HS-5 (cell line): ENCODE results near the gene ADSS1.
A peak's percentile ranks its signal among the peaks of the same experiment; 100 is the strongest.

ENCODE experiments used
- DNase-seq: peaks from one replicate; pipeline ENCODE4 v3.0.0-alpha.2; 2012; ENCODE audit warnings: low read depth

Gene ADSS1

DNA sequence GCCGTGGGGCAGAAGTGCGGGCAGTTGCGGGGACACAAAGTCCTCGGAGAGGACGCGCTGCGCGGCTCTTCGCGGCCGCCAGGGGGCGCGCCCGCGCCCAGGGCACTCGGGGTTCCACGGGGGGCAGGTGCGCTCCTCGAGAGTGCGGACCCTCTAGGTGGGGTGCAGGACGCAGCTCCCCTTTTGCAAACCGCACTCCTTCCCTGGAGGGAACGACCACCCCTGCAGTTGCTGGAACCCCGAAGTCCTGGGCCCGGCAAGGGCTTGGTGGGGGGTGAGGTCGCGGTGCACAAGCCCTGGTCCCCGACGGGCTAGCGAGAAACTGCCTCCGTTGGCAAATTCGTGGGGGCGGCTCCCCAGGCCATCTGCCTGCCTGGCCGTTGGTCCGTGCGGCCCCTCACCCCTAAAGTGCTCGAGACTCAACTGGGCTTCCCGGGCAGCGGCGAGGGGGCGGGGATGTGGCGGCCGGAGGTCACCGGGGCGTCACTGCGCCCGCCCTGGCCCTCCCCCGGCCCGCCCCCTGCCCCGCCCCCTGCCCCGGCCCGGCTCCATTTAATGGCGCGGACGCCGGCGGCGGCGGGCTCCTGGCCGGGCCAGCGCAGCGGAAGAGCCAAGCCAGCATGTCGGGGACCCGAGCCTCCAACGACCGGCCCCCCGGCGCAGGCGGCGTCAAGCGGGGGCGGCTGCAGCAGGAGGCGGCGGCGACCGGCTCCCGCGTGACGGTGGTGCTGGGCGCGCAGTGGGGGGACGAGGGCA, at the start of gene ADSS1:
Gene ADSS1, plus strand, starts transcription at position 579 of the 756 bp plus-strand sequence. Its CDS starts 42 bp downstream, at position 621.
- no peak for DNase-seq

GRCh38 chr14:104675447-104675846, 48.6 kb upstream of the ADSS1 start:
- no peak for DNase-seq

- no peak for DNase-seq
Measured at GRCh38 chr14:104676130-104676693, 47.8 kb upstream of the ADSS1 start.

- no peak for DNase-seq
Measured at GRCh38 chr14:104676694-104677511, 47.1 kb upstream of the ADSS1 start.

DNA sequence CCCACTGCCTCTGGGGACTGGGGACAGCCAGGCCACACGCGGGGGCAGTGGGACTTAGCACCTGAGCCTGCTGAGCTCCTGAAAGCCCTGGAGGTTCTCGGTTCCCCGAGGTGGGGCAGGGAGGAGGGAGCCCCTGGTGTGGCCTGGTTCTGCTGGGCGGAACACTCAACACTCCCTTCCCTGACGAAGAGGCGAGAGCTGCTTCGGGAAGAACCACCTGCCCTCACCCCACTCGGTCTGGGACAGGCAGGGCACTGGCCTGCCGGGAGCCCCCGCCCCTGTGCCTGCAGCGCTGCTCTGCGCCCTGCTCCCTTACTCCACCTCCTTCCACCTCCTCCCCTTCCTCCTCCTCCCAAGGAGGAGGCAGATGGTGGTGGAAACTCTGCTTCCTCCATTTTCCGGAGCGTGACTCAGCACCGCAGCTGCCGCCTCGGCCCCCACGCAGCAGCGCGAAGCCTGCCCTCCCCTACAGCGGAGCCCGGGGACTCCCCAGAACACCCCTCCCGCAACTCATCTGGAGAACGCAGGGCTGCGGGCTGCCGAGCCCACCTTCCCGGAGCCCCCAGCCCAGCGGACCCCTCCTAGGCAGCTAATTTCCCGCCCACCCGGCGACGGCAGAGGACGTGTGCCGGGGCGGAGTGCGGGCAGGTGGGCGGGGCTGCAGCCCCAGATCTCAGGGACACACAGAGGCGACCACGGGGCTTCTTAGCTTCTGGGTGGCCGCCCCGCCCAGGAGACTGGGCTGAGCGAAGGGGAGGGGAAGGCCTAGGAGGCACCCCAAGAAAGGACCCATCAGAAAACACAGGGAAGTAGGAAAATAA, 46.3 kb upstream of the ADSS1 start:
- DNase-seq, result peak; percentile 29

DNA sequence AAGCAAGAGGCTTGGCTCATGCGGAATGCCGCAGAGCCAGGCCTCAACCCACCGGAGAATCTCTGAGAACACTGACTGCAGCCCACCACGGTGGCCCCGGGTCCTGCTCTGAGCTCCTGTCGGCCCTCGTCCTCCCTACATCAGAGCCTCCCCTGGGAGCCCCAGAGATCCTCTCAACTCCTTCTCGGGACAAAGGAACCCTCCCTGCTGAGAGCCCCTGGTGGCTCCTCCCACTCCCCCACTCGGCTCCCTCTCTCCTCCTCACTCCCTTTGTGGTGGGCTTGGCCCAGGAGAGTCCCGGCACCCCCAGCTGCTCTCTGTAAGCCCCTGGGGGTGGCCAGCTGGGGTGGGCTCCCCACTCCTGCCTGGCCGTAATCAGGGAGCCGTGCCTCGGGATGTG, 45.7 kb upstream of the ADSS1 start:
- no peak for DNase-seq

GRCh38 chr14:104678901-104679705, 44.9 kb upstream of the ADSS1 start:
- DNase-seq, result no peak

GRCh38 chr14:104680056-104680805, 43.8 kb upstream of the ADSS1 start:
- peak; percentile 49 for DNase-seq

DNA sequence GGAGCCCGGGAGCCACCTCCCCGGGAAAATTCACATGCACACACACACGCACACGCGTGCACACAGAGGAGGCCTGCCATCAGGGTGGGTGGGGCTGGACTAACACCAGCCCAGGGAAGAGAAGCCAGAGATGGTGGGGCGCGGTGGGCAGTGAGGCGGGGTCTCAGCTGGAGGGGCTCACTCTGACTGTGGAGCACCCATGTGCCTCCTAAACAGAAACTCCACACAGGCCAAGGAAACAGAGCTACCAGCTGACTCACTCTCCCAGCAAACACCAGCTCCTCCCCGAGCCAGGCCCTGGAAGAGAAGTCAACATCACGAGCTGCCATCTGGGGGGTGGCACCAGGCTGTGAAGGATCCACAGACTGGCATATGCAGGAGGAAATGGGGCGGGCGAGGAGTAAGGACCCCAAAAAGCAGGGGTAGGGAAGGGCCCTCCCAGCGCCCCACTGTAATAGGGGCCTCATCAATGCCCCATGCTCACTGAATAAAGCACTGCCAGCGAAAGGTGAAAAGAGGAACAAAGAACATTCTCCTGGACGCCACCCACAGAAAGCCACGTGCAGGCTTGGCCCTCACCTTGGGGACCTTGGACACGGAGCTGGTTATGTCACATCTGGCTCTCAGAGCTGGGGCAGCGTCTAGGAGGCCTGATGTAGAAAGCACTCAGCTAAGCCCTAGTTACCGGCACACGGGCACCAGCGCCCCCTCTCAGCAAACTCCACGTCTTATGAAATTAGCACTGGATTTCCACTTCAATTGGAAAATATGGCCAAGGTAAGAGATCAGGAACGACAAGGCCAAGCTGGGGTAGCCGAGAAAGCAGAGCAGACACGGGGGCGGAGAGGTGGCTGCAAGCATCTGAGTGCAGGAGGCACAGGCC, 43.0 kb upstream of the ADSS1 start:
- peak; percentile 43 for DNase-seq

DNA sequence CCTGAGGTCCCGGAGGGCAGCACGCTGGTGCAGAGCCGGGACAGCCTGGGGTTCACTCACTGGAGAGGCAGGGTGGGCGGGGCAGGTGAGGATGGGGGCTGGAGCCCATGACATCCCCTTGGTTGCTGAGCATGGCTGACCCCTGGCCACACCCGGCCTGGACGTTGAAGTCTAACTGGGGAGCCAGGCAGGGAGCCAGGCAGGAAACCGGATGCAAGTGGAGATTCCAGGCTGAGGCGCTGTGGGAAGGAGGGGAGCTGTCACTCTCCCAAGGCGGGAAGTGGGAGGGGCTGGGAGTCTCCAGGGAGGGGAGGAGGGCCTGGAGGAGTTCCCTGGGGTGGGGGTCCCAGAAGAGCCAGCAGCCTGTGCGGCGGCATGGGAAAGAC, 42.3 kb upstream of the ADSS1 start:
- peak; percentile 50 for DNase-seq

DNA sequence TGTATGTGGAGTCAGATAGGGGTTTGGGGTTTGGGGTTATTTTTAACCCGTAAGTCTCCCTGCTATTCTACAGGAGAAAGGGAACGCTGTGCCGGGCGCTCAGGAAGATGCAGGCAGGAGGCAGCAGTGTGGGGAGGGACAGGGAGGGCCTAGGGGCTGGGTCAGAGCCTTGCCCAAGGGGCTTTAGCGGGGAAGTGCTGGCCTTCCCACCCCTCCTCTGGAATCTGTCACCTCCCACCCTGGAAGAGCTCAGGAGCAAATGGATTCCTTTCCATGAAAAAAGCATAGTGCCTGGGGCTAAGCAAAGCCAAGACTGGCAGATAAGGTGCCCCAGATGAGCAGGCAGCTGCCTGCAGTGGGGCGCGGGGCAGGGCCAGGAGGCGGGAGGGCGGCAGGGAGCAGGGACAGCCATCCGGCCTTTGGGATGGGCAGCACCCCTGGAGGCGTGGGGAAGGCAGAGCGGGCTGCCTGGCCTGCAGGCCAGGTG, 41.9 kb upstream of the ADSS1 start:
- DNase-seq, result no peak

DNA sequence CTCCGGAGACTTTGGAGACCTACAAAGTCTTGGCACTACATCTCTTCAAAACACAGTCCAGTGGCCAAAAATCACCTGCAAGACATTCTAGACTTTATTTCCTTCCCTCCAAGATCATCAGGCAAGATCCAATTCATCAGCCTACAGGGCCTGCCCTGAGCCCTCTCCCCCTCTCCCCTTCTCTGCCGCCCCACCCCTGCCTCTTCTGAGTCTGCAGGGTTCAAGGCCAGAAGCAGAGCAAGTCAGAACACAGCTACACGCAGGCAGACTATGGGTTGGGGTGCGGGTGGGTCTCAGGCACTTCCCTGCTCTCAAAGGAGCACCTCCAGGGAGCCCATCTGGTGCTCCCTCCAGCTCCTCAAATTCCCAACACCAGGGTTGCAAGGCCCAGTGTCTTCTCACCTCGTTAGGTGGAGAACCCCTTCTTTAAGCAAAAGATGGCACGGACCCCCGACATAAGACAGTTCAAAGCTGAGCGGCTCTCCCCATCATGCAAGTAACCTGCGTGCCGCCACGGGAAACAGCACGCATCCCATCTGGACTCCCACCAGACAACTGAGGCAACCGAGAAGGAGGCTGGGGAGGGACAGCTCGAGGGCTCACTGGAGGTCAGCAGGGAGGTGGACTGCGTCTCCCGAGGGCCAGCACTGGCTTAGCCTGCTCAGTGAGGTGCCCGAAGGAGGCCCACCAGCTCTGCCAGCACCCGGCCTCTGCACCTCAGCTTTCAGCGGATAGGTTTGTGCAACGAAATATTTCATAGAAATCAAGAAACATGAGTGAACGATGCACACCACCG, 40.2 kb upstream of the ADSS1 start:
- DNase-seq, result no peak

DNA sequence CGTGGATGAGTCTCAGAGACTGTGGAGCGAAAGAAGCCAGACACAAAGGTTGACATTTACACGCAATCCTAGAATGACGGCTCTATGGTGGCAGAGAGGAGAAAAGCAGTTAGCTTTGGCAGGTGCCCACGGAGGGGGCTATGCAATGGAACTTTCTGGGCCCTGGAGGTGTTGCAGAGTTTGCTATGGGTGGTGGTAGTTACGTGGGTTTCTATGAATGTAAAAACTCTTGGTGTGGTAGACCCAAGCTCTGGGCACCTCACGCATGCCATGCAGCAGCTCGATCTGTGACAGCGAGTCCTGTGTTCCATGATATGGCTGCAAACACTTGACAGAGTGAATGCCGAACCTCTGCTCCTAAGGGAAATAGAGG, 39.6 kb upstream of the ADSS1 start:
- no peak for DNase-seq

GRCh38 chr14:104685216-104685997, 38.6 kb upstream of the ADSS1 start:
- DNase-seq, result no peak

GRCh38 chr14:104685998-104686610, 37.9 kb upstream of the ADSS1 start:
- no peak for DNase-seq

- no peak for DNase-seq
Measured at GRCh38 chr14:104686624-104687517, 37.2 kb upstream of the ADSS1 start.
